ENCODE data around the gene KCTD16.

- TF ChIP-seq ELF4 (IDR thresholded peaks at IDR 0.05) (no peak), BHLHE40 (IDR thresholded peaks at IDR 0.05; ENCODE audit: borderline replicate concordance) (no peak), FOXA1 (IDR thresholded peaks at IDR 0.05) (no peak), SP1 (IDR thresholded peaks at IDR 0.05) (no peak)
Observed at GRCh38 chr5:144336191-144336961, 165.7 kb downstream of the KCTD16 start.
